ENCODE results near the gene SLIT1.

GRCh38 chr10:97047083-97047736 lies 138.5 kb downstream of the SLIT1 start:
- TF ChIP-seq POLR2AphosphoS5 (IDR thresholded peaks at IDR 0.05; ENCODE audit: low read depth, low read length) = no peak
- TF ChIP-seq REST (IDR thresholded peaks at IDR 0.05; ENCODE audit: insufficient read depth in 1 of 2, low read depth in 2 of 2, low read length in 2 of 2) = no peak
- TF ChIP-seq SIN3A (IDR thresholded peaks at IDR 0.05; ENCODE audit: borderline replicate concordance, insufficient read depth, low read length) = no peak
- no peak for TF ChIP-seq FOXP2 (optimal IDR thresholded peaks at IDR 0.05; ENCODE audit: borderline replicate concordance, extremely low read depth, extremely low read length, insufficient read depth)
- TF ChIP-seq TAF1 (IDR thresholded peaks at IDR 0.05; ENCODE audit: borderline replicate concordance, insufficient read depth, low read length) = no peak
